Erythroblast (primary cell): ENCODE data around the gene GREB1.

ENCODE experiments used
- GATA1 ChIP-seq: IDR thresholded peaks from 2 replicates; pipeline ENCODE4 v1.6.1; 2011; ENCODE audit warnings: low read depth, mild to moderate bottlenecking, control low read depth, low read length, moderate library complexity
- POLR2A ChIP-seq: IDR thresholded peaks from 2 replicates; pipeline ENCODE4 v1.6.1; 2011; ENCODE audit warnings: mild to moderate bottlenecking, low read length

- TF ChIP-seq POLR2A (no peak), GATA1 (no peak)
Measured at GRCh38 chr2:11663427-11663826, 129.6 kb downstream of the GREB1 start.
